ENCODE results near the gene LIN28A.

- no peak for TF ChIP-seq POLR2A (IDR thresholded peaks at IDR 0.05)
- TF ChIP-seq, protein P1, sequence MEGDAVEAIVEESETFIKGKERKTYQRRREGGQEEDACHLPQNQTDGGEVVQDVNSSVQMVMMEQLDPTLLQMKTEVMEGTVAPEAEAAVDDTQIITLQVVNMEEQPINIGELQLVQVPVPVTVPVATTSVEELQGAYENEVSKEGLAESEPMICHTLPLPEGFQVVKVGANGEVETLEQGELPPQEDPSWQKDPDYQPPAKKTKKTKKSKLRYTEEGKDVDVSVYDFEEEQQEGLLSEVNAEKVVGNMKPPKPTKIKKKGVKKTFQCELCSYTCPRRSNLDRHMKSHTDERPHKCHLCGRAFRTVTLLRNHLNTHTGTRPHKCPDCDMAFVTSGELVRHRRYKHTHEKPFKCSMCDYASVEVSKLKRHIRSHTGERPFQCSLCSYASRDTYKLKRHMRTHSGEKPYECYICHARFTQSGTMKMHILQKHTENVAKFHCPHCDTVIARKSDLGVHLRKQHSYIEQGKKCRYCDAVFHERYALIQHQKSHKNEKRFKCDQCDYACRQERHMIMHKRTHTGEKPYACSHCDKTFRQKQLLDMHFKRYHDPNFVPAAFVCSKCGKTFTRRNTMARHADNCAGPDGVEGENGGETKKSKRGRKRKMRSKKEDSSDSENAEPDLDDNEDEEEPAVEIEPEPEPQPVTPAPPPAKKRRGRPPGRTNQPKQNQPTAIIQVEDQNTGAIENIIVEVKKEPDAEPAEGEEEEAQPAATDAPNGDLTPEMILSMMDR (IDR thresholded peaks at IDR 0.05): no peak
Measured at GRCh38 chr1:26410706-26411623, at the start of gene LIN28A.

All from gastroesophageal sphincter (tissue), 3 donors.